Gastrocnemius medialis (tissue), 4 donors: Measurements from ENCODE around the gene ZNF516. TPM values are rescaled to one million over a fixed set of nuclear protein-coding genes. Genes with fewer than 3 reads are reported as not detected.

Experiments
- ATAC-seq, 2 donors: fragments of 150-250 bp; one replicate each; pipeline ENCODE4 v1.9.1; 2016
- DNase-seq, 2 donors: peaks; one replicate each; pipeline ENCODE4 v3.0.0-alpha.2; 2019
- H3K27ac ChIP-seq, 4 donors: fragments of 200-600 bp; sonication (generic); 1 replicate in 1 of 4; 2 replicates in 3 of 4; pipeline ENCODE4 v1.5.1; 2016 to 2018; ENCODE audit warnings: mild to moderate bottlenecking in 2 of 4, moderate library complexity in 1 of 4
- H3K27me3 ChIP-seq, 3 donors: fragments of 200-600 bp; sonication (generic) in 2 of 3; 1 replicate in 1 of 3; 2 replicates in 2 of 3; pipeline versions ENCODE4 v1.5.1 to v1.6.0; 2016 to 2019; ENCODE audit warnings: mild to moderate bottlenecking in 1 of 3, moderate library complexity in 1 of 3
- H3K36me3 ChIP-seq, 2 donors: fragments of 200-600 bp; sonication (generic) in 1 of 2; one replicate each; pipeline ENCODE4 v1.5.1; 2017 to 2018
- H3K4me1 ChIP-seq, 2 donors: fragments of 200-600 bp; sonication (generic) in 1 of 2; one replicate each; pipeline ENCODE4 v1.5.1; 2016 to 2017; ENCODE audit warnings: mild to moderate bottlenecking in 2 of 2
- H3K4me3 ChIP-seq, 4 donors: fragments of 200-600 bp; sonication (generic) in 3 of 4; 1 replicate in 1 of 4; 2 replicates in 3 of 4; pipeline ENCODE4 v1.5.1; 2016 to 2019; ENCODE audit warnings: mild to moderate bottlenecking in 2 of 4
- H3K9me3 ChIP-seq, 3 donors: fragments of 200-600 bp; sonication (generic) in 2 of 3; 1 replicate in 1 of 3; 2 replicates in 2 of 3; pipeline ENCODE4 v1.5.1; 2016 to 2019
- CTCF ChIP-seq, 5 experiments: fragments of 450-650 bp in 3 of 5; fragments of 200-600 bp in 2 of 5; sonication (generic) in 2 of 5; IDR thresholded peaks in 4 of 5; conservative IDR thresholded peaks in 1 of 5; 1 replicate in 4 of 5; 2 replicates in 1 of 5; pipeline ENCODE4 v1.5.1; 2016 to 2019; ENCODE audit warnings: antibody characterized with exemption in 5 of 5, mild to moderate bottlenecking in 3 of 5, moderate library complexity in 3 of 5
- POLR2A ChIP-seq, 2 donors: fragments of 450-650 bp; IDR thresholded peaks; one replicate each; pipeline ENCODE4 v1.6.1; 2017; ENCODE audit warnings: antibody characterized with exemption in 2 of 2, mild to moderate bottlenecking in 2 of 2, moderate library complexity in 2 of 2
- in situ Hi-C, 4 donors: fragments of 200-750 bp; cut with MboI; loops; one replicate each; pipeline versions ENCODE4 v1.15.0 to v1.8.0; 2017; ENCODE audit warnings: low sequenced_read_pairs in 4 of 4
- intact Hi-C: fragments of 100-400 bp; cut with DNase I; formaldehyde crosslinking; loops from one replicate; pipeline ENCODE4 v1.15.1; 2023; ENCODE audit warnings: low total_unique reads
- total RNA-seq, 4 donors: library from RNA; depleted of rRNA; stranded (reverse); fragments of >200 nt; gene quantifications; one replicate each; pipeline versions ENCODE4 v1.1.0 to v1.2.3, GENCODE V29; 2016

ZNF516 gene
- total RNA-seq, 4 donors from 2014 or later = 8.4 to 19.3 (median 12.4) TPM

GRCh38 chr18:76388891-76389423 is 106.1 kb downstream of the ZNF516 start:
- in situ Hi-C loops (no loop called here), intact Hi-C loops (no loop called here)
- H3K36me3 ChIP-seq = no peaks in the 10 kb centered on the region
- DNase-seq (no peak), ATAC-seq (peak; percentile 26 to 41)
- H3K4me1 ChIP-seq = peaks cover 24 to 26% of the 10 kb centered on the region in 2 donors
- H3K4me3 ChIP-seq = no peak overlapping the region
- TF ChIP-seq CTCF (IDR thresholded peaks at IDR 0.05 in 4 of 5, conservative IDR thresholded peaks at IDR 0.05 in 1 of 5) = no peak
- no peak for TF ChIP-seq POLR2A (IDR thresholded peaks at IDR 0.05)
- no peaks in the 10 kb centered on the region for H3K27me3 ChIP-seq
- no peaks in the 10 kb centered on the region for H3K9me3 ChIP-seq
- no peak overlapping the region for H3K27ac ChIP-seq

GRCh38 chr18:76388261-76388660 is 106.8 kb downstream of the ZNF516 start:
- Histone ChIP-seq H3K27ac (no peak overlapping the region), H3K4me3 (no peak overlapping the region), H3K9me3 (no peaks in the 10 kb centered on the region), H3K36me3 (no peaks in the 10 kb centered on the region), H3K27me3 (no peaks in the 10 kb centered on the region), H3K4me1 (peaks cover 24 to 26% of the 10 kb centered on the region in 2 donors)
- no peak for DNase-seq
- TF ChIP-seq CTCF (IDR thresholded peaks at IDR 0.05 in 4 of 5, conservative IDR thresholded peaks at IDR 0.05 in 1 of 5) (no peak), POLR2A (IDR thresholded peaks at IDR 0.05) (no peak)
- in situ Hi-C loops (no loop called here), intact Hi-C loops (no loop called here)
- ATAC-seq = no peak

- intact Hi-C loops (no loop called here), in situ Hi-C loops (no loop called here)
- no peak for TF ChIP-seq POLR2A (IDR thresholded peaks at IDR 0.05)
- no peak for TF ChIP-seq CTCF (IDR thresholded peaks at IDR 0.05 in 4 of 5, conservative IDR thresholded peaks at IDR 0.05 in 1 of 5)
- ATAC-seq = no peak
- Histone ChIP-seq H3K27ac (no peak overlapping the region), H3K4me3 (no peak overlapping the region), H3K27me3 (no peaks in the 10 kb centered on the region), H3K36me3 (no peaks in the 10 kb centered on the region), H3K4me1 (peaks cover 24 to 26% of the 10 kb centered on the region in 2 donors), H3K9me3 (no peaks in the 10 kb centered on the region)
- no peak for DNase-seq
These were observed 107.4 kb downstream of the ZNF516 start for GRCh38 chr18:76387608-76388007.

- H3K9me3 ChIP-seq = no peaks in the 10 kb centered on the region
- intact Hi-C loops = no loop called here
- H3K4me1 ChIP-seq = peaks cover 24 to 26% of the 10 kb centered on the region in 2 donors
- no peak for DNase-seq
- H3K4me3 ChIP-seq = no peak overlapping the region
- in situ Hi-C loops = no loop called here
- no peak for ATAC-seq
- H3K27ac ChIP-seq = no peak overlapping the region
- H3K36me3 ChIP-seq = no peaks in the 10 kb centered on the region
- TF ChIP-seq CTCF (IDR thresholded peaks at IDR 0.05 in 4 of 5, conservative IDR thresholded peaks at IDR 0.05 in 1 of 5) = no peak
- TF ChIP-seq POLR2A (IDR thresholded peaks at IDR 0.05) = no peak
- H3K27me3 ChIP-seq = no peaks in the 10 kb centered on the region
These were observed 108.2 kb downstream of the ZNF516 start for GRCh38 chr18:76386886-76387285.

- Histone ChIP-seq H3K4me3 (no peak overlapping the region), H3K9me3 (no peaks in the 10 kb centered on the region), H3K27me3 (no peaks in the 10 kb centered on the region), H3K27ac (no peak overlapping the region), H3K4me1 (peaks cover 24 to 26% of the 10 kb centered on the region in 2 donors), H3K36me3 (no peaks in the 10 kb centered on the region)
- in situ Hi-C loops = no loop called here
- intact Hi-C loops = no loop called here
- DNase-seq (no peak), ATAC-seq (no peak)
- TF ChIP-seq CTCF (IDR thresholded peaks at IDR 0.05 in 4 of 5, conservative IDR thresholded peaks at IDR 0.05 in 1 of 5) = no peak
- TF ChIP-seq POLR2A (IDR thresholded peaks at IDR 0.05) = no peak
These were observed 109.0 kb downstream of the ZNF516 start for GRCh38 chr18:76386071-76386470.
